Measurements from ENCODE around the gene KCNJ9. TPM values are rescaled to one million over a fixed set of nuclear protein-coding genes. Genes with fewer than 3 reads are reported as not detected.

Gene KCNJ9
- not detected in 3 replicates for total RNA-seq
- long read RNA-seq = 0 reads

GRCh38 chr1:160081261-160081936, at the start of gene KCNJ9:
KCNJ9 (plus strand) TSS chr1:160081538; CDS start chr1:160084031, 2,493 bp downstream.
- H3K27me3 Mint-ChIP-seq (ENCODE audit: low read depth) = peaks cover 46% of the 10 kb centered on the region
- no peaks in the 10 kb centered on the region for H3K36me3 Mint-ChIP-seq (ENCODE audit: low read depth)
- TF ChIP-seq CTCF (IDR thresholded peaks at IDR 0.05) = no peak
- no peaks in the 10 kb centered on the region for H3K9me3 Mint-ChIP-seq (ENCODE audit: low read depth)
- no peak within 1 kb of the TSS for H3K4me3 Mint-ChIP-seq (ENCODE audit: unreplicated experiment)
- peaks cover 8% of the 10 kb centered on the region for H3K4me1 Mint-ChIP-seq (ENCODE audit: low read depth)
- no peak within 1 kb of the TSS for H3K27ac Mint-ChIP-seq (ENCODE audit: unreplicated experiment)
- no peak for DNase-seq (ENCODE audit: low spot score)

- H3K27me3 Mint-ChIP-seq (ENCODE audit: low read depth) = peaks cover 24% of the 10 kb centered on the region
- peak overlapping the region; percentile 86 for H3K27ac Mint-ChIP-seq (ENCODE audit: unreplicated experiment)
- no peak for TF ChIP-seq CTCF (IDR thresholded peaks at IDR 0.05)
- H3K9me3 Mint-ChIP-seq (ENCODE audit: low read depth) = no peaks in the 10 kb centered on the region
- H3K36me3 Mint-ChIP-seq (ENCODE audit: low read depth) = peaks cover under 1% of the 10 kb centered on the region
- H3K4me3 Mint-ChIP-seq (ENCODE audit: unreplicated experiment) = peak overlapping the region; percentile 97
- DNase-seq (ENCODE audit: low spot score) = no peak
- H3K4me1 Mint-ChIP-seq (ENCODE audit: low read depth) = peaks cover 20% of the 10 kb centered on the region
Observed at GRCh38 chr1:160032165-160032820, 49.0 kb upstream of the KCNJ9 start.

- Mint-ChIP-seq H3K27me3 (ENCODE audit: low read depth) (peaks cover 60% of the 10 kb centered on the region), H3K27ac (ENCODE audit: unreplicated experiment) (no peak overlapping the region), H3K9me3 (ENCODE audit: low read depth) (no peaks in the 10 kb centered on the region), H3K4me3 (ENCODE audit: unreplicated experiment) (no peak overlapping the region), H3K36me3 (ENCODE audit: low read depth) (no peaks in the 10 kb centered on the region), H3K4me1 (ENCODE audit: low read depth) (no peaks in the 10 kb centered on the region)
- DNase-seq (ENCODE audit: low spot score) = no peak
- no peak for TF ChIP-seq CTCF (IDR thresholded peaks at IDR 0.05)
Observed at GRCh38 chr1:160040476-160040875, 40.9 kb upstream of the KCNJ9 start.

- TF ChIP-seq CTCF (IDR thresholded peaks at IDR 0.05) = no peak
- Mint-ChIP-seq H3K36me3 (ENCODE audit: low read depth) (no peaks in the 10 kb centered on the region), H3K4me1 (ENCODE audit: low read depth) (peaks cover 9% of the 10 kb centered on the region), H3K27me3 (ENCODE audit: low read depth) (peaks cover 68% of the 10 kb centered on the region), H3K4me3 (ENCODE audit: unreplicated experiment) (no peak overlapping the region), H3K9me3 (ENCODE audit: low read depth) (no peaks in the 10 kb centered on the region), H3K27ac (ENCODE audit: unreplicated experiment) (no peak overlapping the region)
- DNase-seq (ENCODE audit: low spot score) = no peak
Observed at GRCh38 chr1:160043543-160043942, 37.8 kb upstream of the KCNJ9 start.

GRCh38 chr1:160045653-160046052, 35.7 kb upstream of the KCNJ9 start:
- Mint-ChIP-seq H3K27ac (ENCODE audit: unreplicated experiment) (no peak overlapping the region), H3K27me3 (ENCODE audit: low read depth) (peaks cover 65% of the 10 kb centered on the region), H3K4me1 (ENCODE audit: low read depth) (peaks cover 9% of the 10 kb centered on the region), H3K36me3 (ENCODE audit: low read depth) (no peaks in the 10 kb centered on the region), H3K9me3 (ENCODE audit: low read depth) (no peaks in the 10 kb centered on the region), H3K4me3 (ENCODE audit: unreplicated experiment) (no peak overlapping the region)
- DNase-seq (ENCODE audit: low spot score) = no peak
- no peak for TF ChIP-seq CTCF (IDR thresholded peaks at IDR 0.05)
